SW 1271 (cell line): ENCODE measurements around the gene PPP2R2D.

ENCODE experiments used
- DNase-seq, 2 experiments: peaks; one replicate each; lab custom pipeline; 2025; lab: John Stamatoyannopoulos, UW

The PPP2R2D gene

GRCh38 chr10:131929122-131929845, 28.5 kb downstream of the PPP2R2D start:
- no peak for DNase-seq

- DNase-seq: no peak
These were observed 29.3 kb downstream of the PPP2R2D start for GRCh38 chr10:131930150-131930549.

- no peak for DNase-seq
These were observed 29.9 kb downstream of the PPP2R2D start for GRCh38 chr10:131930586-131931330.

- no peak for DNase-seq
These were observed 31.2 kb downstream of the PPP2R2D start for GRCh38 chr10:131931981-131932380.

- no peak for DNase-seq
These were observed 32.3 kb downstream of the PPP2R2D start for GRCh38 chr10:131933016-131933695.

GRCh38 chr10:131933696-131934086, 32.9 kb downstream of the PPP2R2D start:
- DNase-seq: no peak

GRCh38 chr10:131934769-131935168, 34.0 kb downstream of the PPP2R2D start:
- no peak for DNase-seq

- DNase-seq: no peak
These were observed 34.5 kb downstream of the PPP2R2D start for GRCh38 chr10:131935260-131935659.

GRCh38 chr10:131936294-131936693, 35.5 kb downstream of the PPP2R2D start:
- DNase-seq: no peak

- no peak for DNase-seq
These were observed 35.9 kb downstream of the PPP2R2D start for GRCh38 chr10:131936736-131937135.

- no peak for DNase-seq
These were observed 37.0 kb downstream of the PPP2R2D start for GRCh38 chr10:131937836-131938235.

GRCh38 chr10:131938681-131939080, 37.9 kb downstream of the PPP2R2D start:
- DNase-seq: no peak

- DNase-seq: no peak
These were observed 41.6 kb downstream of the PPP2R2D start for GRCh38 chr10:131942455-131942854.

GRCh38 chr10:131943021-131943814, 42.4 kb downstream of the PPP2R2D start:
- no peak for DNase-seq

- DNase-seq: no peak
These were observed 43.6 kb downstream of the PPP2R2D start for GRCh38 chr10:131944412-131944811.

- DNase-seq: no peak
These were observed 44.3 kb downstream of the PPP2R2D start for GRCh38 chr10:131944976-131945695.

- DNase-seq: peak in 1 of 2 experiments; percentile 2
These were observed 45.5 kb downstream of the PPP2R2D start for GRCh38 chr10:131946321-131946751.

- DNase-seq: no peak
These were observed 46.1 kb downstream of the PPP2R2D start for GRCh38 chr10:131946880-131947279.

- DNase-seq: peak in 1 of 2 experiments; percentile 66
These were observed 47.0 kb downstream of the PPP2R2D start for GRCh38 chr10:131947631-131948347.

GRCh38 chr10:131948501-131948900, 47.7 kb downstream of the PPP2R2D start:
- no peak for DNase-seq
